ENCODE measurements around the gene FAM107B. TPM values are rescaled to one million over a fixed set of nuclear protein-coding genes. Genes with fewer than 3 reads are reported as not detected.

FAM107B gene
- total RNA-seq, 1 experiment from 2014 or later, result 24.5 TPM

- Histone ChIP-seq H3K4me2 (ENCODE audit: insufficient read depth, insufficient read length, low read length) (no peak overlapping the region), H4K20me1 (ENCODE audit: control insufficient read depth, insufficient read depth, insufficient read length) (no peaks in the 10 kb centered on the region), H2BK20ac (ENCODE audit: low read depth, low read length, poor library complexity, severe bottlenecking) (no peak overlapping the region), H3K27me3 (ENCODE audit: insufficient read depth, low read length) (no peaks in the 10 kb centered on the region; the same call in 1 of the 2 replicates), H2BK5ac (ENCODE audit: insufficient read length, low read length) (no peak overlapping the region), H4K5ac (ENCODE audit: insufficient read length, low read depth, low read length) (no peak overlapping the region), H2BK120ac (ENCODE audit: low read depth, low read length, poor library complexity, severe bottlenecking) (no peak overlapping the region), H4K91ac (ENCODE audit: insufficient read length, low read depth, low read length) (no peak overlapping the region), H3K9me3 (ENCODE audit: control insufficient read depth, low read depth, low read length) (no peaks in the 10 kb centered on the region), H3K14ac (ENCODE audit: insufficient read depth, low read length) (no peak overlapping the region), H3K4ac (ENCODE audit: low read depth, low read length) (no peak overlapping the region), H3K18ac (ENCODE audit: insufficient read length, low read depth, low read length) (no peak overlapping the region), H3K23ac (ENCODE audit: insufficient read length, low read depth, low read length) (no peak overlapping the region), H2AK5ac (ENCODE audit: insufficient read length, low read length) (no peak overlapping the region), H3K9ac (ENCODE audit: extremely low read depth, insufficient read length, low read length) (no peak overlapping the region), H3K56ac (ENCODE audit: insufficient read length, low read depth, low read length) (no peak overlapping the region), H2BK15ac (ENCODE audit: low read depth, low read length) (no peak overlapping the region), H2BK12ac (ENCODE audit: insufficient read length, low read depth, low read length) (no peak overlapping the region), H3K27ac (ENCODE audit: insufficient read length, low read depth, low read length) (no peak overlapping the region), H2AFZ (ENCODE audit: low read length) (no peak overlapping the region), H4K8ac (replicated peaks; ENCODE audit: insufficient read length, low read depth, low read length) (no peak overlapping the region), H3K79me2 (ENCODE audit: insufficient read depth, low read length) (no peaks in the 10 kb centered on the region), H3K23me2 (ENCODE audit: insufficient read length, low read depth, low read length, poor library complexity, severe bottlenecking) (peaks cover 7% of the 10 kb centered on the region), H3T11ph (ENCODE audit: low read length) (no peak overlapping the region), H3K79me1 (ENCODE audit: insufficient read depth, low read depth, low read length, poor library complexity, severe bottlenecking) (peaks cover 4% of the 10 kb centered on the region), H3K4me1 (ENCODE audit: insufficient read depth, low read length) (no peaks in the 10 kb centered on the region)
- no CpG with 5 or more reads among the region's 8 CpGs for WGBS (ENCODE audit: extremely low coverage, insufficient read length, low lambda C conversion rate)
- Mint-ChIP-seq H3K4me1 (peaks cover 19 to 24% of the 10 kb centered on the region in 2 experiments), H3K27me3 (ENCODE audit: low read depth) (peaks cover 10% of the 10 kb centered on the region), H3K4me3 (no peak overlapping the region), H3K27ac (no peak overlapping the region), H3K9me3 (no peaks in the 10 kb centered on the region), H3K36me3 (ENCODE audit: insufficient read depth in 1 of 3, low read depth in 3 of 3) (peaks cover 8 to 44% (median 40%) of the 10 kb centered on the region in 3 experiments; a peak in 6 of 7 replicates)
- TF ChIP-seq, protein P1, sequence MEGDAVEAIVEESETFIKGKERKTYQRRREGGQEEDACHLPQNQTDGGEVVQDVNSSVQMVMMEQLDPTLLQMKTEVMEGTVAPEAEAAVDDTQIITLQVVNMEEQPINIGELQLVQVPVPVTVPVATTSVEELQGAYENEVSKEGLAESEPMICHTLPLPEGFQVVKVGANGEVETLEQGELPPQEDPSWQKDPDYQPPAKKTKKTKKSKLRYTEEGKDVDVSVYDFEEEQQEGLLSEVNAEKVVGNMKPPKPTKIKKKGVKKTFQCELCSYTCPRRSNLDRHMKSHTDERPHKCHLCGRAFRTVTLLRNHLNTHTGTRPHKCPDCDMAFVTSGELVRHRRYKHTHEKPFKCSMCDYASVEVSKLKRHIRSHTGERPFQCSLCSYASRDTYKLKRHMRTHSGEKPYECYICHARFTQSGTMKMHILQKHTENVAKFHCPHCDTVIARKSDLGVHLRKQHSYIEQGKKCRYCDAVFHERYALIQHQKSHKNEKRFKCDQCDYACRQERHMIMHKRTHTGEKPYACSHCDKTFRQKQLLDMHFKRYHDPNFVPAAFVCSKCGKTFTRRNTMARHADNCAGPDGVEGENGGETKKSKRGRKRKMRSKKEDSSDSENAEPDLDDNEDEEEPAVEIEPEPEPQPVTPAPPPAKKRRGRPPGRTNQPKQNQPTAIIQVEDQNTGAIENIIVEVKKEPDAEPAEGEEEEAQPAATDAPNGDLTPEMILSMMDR (conservative IDR thresholded peaks at IDR 0.05), result no peak
- DNase-seq, result peak; percentile 3
These were observed 174.6 kb downstream of the FAM107B start for GRCh38 chr10:14600065-14600464.

Data from H9 (cell line).